Endothelial cell of umbilical vein (primary cell): ENCODE measurements around the gene TMEM130.

Experiments used
- EZH2 ChIP-seq: IDR thresholded peaks from 2 replicates; pipeline ENCODE4 v1.6.1; 2012; ENCODE audit warnings: borderline replicate concordance, low read depth, mild to moderate bottlenecking, moderate library complexity, low read length, inconsistent platforms; ENCODE audit not compliant: severe bottlenecking
- FOS ChIP-seq: IDR thresholded peaks from 2 replicates; pipeline ENCODE4 v1.6.1; 2011; ENCODE audit warnings: mild to moderate bottlenecking, low read length, moderate library complexity, borderline replicate concordance; ENCODE audit not compliant: insufficient read depth
- JUN ChIP-seq: IDR thresholded peaks from 2 replicates; pipeline ENCODE4 v1.6.1; 2011; ENCODE audit warnings: borderline replicate concordance, low read depth; ENCODE audit not compliant: insufficient read length, insufficient read depth
- MYC ChIP-seq: IDR thresholded peaks from one replicate; pipeline ENCODE4 v1.6.1; 2011; ENCODE audit warnings: mild to moderate bottlenecking, low read depth, low read length
- POLR2A ChIP-seq: IDR thresholded peaks from 2 replicates; pipeline ENCODE4 v1.6.1; 2012; ENCODE audit warnings: low read depth, mild to moderate bottlenecking, control low read depth, low read length
- TF ChIP-seq, protein P1 (sequence below), 2 donors: IDR thresholded peaks; 1 replicate in 1 of 2; 2 replicates in 1 of 2; pipeline ENCODE4 v1.5.1; 2011; ENCODE audit warnings: low read length in 2 of 2, mild to moderate bottlenecking in 2 of 2, moderate library complexity in 2 of 2, control low read depth in 1 of 2, inconsistent platforms in 1 of 2, low read depth in 1 of 2; ENCODE audit not compliant: insufficient read depth in 1 of 2; ENCODE audit errors: extremely low read depth in 1 of 2
- TF ChIP-seq, protein P2 (sequence below): IDR thresholded peaks from 2 replicates; pipeline ENCODE4 v1.6.1; 2011; ENCODE audit not compliant: insufficient read depth, insufficient read length

DNA sequence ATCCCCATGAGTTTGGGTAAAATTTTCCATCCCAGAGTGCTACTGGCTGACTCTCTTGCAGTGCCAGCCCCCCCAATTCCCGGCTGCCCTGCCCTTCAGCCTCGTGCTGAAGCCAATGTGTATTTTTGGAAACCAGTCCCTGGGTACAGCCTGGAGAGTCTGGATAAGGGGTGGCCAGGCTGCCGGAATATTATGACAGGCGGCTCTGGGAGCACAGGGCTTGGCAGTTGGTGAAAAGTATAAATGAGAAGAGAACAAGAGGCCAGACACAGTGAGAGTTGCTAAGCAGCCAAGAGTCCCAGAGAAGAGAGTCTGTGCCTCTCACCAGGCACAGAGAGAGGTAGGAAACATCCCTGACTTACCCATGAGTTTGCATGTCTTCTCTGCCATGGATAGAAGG is 53.6 kb downstream of the TMEM130 start:
- no peak for TF ChIP-seq POLR2A
- TF ChIP-seq EZH2 = no peak
- no peak for TF ChIP-seq FOS
- TF ChIP-seq, protein P1, sequence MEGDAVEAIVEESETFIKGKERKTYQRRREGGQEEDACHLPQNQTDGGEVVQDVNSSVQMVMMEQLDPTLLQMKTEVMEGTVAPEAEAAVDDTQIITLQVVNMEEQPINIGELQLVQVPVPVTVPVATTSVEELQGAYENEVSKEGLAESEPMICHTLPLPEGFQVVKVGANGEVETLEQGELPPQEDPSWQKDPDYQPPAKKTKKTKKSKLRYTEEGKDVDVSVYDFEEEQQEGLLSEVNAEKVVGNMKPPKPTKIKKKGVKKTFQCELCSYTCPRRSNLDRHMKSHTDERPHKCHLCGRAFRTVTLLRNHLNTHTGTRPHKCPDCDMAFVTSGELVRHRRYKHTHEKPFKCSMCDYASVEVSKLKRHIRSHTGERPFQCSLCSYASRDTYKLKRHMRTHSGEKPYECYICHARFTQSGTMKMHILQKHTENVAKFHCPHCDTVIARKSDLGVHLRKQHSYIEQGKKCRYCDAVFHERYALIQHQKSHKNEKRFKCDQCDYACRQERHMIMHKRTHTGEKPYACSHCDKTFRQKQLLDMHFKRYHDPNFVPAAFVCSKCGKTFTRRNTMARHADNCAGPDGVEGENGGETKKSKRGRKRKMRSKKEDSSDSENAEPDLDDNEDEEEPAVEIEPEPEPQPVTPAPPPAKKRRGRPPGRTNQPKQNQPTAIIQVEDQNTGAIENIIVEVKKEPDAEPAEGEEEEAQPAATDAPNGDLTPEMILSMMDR (IDR thresholded peaks at IDR 0.05; ENCODE audit: extremely low read depth in 1 of 2, insufficient read depth in 1 of 2, low read depth in 1 of 2, low read length in 2 of 2) = no peak
- TF ChIP-seq, protein P2, sequence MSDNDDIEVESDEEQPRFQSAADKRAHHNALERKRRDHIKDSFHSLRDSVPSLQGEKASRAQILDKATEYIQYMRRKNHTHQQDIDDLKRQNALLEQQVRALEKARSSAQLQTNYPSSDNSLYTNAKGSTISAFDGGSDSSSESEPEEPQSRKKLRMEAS = no peak
- no peak for TF ChIP-seq MYC
- no peak for TF ChIP-seq JUN
